Right lobe of liver (tissue), 6 donors: ENCODE results near the gene DHRS3. TPM values are rescaled to one million over a fixed set of nuclear protein-coding genes. Genes with fewer than 3 reads are reported as not detected.
A peak's percentile ranks its signal among the peaks of the same experiment; 100 is the strongest.

Experiments
- ATAC-seq, 4 donors: fragments of 200-7000 bp; cut with Tn5 transposase; one replicate each; pipeline ENCODE4 v1.9.1; 2020; ENCODE audit warnings: mild to moderate bottlenecking in 4 of 4, moderate library complexity in 4 of 4
- DNase-seq, 3 donors: peaks; one replicate each; pipeline ENCODE4 v3.0.0-alpha.2; 2020
- H3K27ac ChIP-seq, 3 donors: fragments of 200-600 bp; one replicate each; pipeline ENCODE4 v1.8.0; 2022
- H3K27me3 ChIP-seq, 2 donors: fragments of 200-600 bp; one replicate each; pipeline ENCODE4 v1.8.0; 2022
- H3K36me3 ChIP-seq, 4 donors: fragments of 200-600 bp; sonication (generic) in 1 of 4; one replicate each; pipeline versions ENCODE4 v1.5.1 to v1.8.0; 2017 to 2022; ENCODE audit warnings: control low read depth in 1 of 4
- H3K4me1 ChIP-seq, 4 donors: fragments of 200-600 bp; sonication (generic) in 1 of 4; one replicate each; pipeline versions ENCODE4 v1.5.1 to v1.8.0; 2017 to 2022; ENCODE audit warnings: control low read depth in 1 of 4
- H3K4me3 ChIP-seq, 3 donors: fragments of 200-600 bp; one replicate each; pipeline ENCODE4 v1.8.0; 2022
- H3K9me3 ChIP-seq, 4 donors: fragments of 200-600 bp; sonication (generic) in 1 of 4; one replicate each; pipeline versions ENCODE4 v1.5.1 to v1.8.0; 2017 to 2022; ENCODE audit warnings: control low read depth in 1 of 4
- CTCF ChIP-seq, 4 donors: fragments of 200-600 bp in 3 of 4; fragments of 450-650 bp in 1 of 4; IDR thresholded peaks; one replicate each; pipeline versions ENCODE4 v1.5.1 to v1.8.0; 2016 to 2022; ENCODE audit warnings: antibody characterized with exemption in 4 of 4, mild to moderate bottlenecking in 2 of 4
- POLR2A ChIP-seq: fragments of 450-650 bp; IDR thresholded peaks from one replicate; pipeline ENCODE4 v1.6.1; 2017; ENCODE audit warnings: antibody characterized with exemption, mild to moderate bottlenecking
- WGBS: methylation state at CpG from one replicate; pipeline ENCODE4 v1.1.6; 2018; ENCODE audit warnings: low coverage, low lambda C conversion rate; ENCODE audit not compliant: insufficient coverage; ENCODE audit errors: missing lambda C conversion rate; 5-methylcytosine and 5-hydroxymethylcytosine counted together
- intact Hi-C, 2 donors: fragments of 100-400 bp; cut with DNase I; formaldehyde crosslinking; loops; one replicate each; pipeline versions ENCODE4 v1.11.2 to v1.14.1; 2022
- total RNA-seq, 6 experiments: library from RNA; depleted of rRNA in 2 of 6; stranded (reverse); fragments of >200 nt in 2 of 6; fragmentation: NEBNext Ultra II Directional in 3 of 6; extraction: Animal tissue kit (Norgen Biotek cat#: 25700) in 3 of 6; gene quantifications; one replicate each; pipeline versions ENCODE4 v1.1.0 to v1.2.4, GENCODE V29; 2016 to 2023
- donor health status: DM: no; HTN: yes; CAD: no.
- donor health status: DM: no; HTN: no; CAD: no.
- donor health status: DM: no; HTN: no; CAD: no.
- donor health status: DM: no; HTN: yes; CAD: no.
- donor health status: DM: no; HTN: yes; CAD: no.

Gene DHRS3
- total RNA-seq, 6 experiments from 2014 or later: 132 to 252 (median 172) TPM

DNA sequence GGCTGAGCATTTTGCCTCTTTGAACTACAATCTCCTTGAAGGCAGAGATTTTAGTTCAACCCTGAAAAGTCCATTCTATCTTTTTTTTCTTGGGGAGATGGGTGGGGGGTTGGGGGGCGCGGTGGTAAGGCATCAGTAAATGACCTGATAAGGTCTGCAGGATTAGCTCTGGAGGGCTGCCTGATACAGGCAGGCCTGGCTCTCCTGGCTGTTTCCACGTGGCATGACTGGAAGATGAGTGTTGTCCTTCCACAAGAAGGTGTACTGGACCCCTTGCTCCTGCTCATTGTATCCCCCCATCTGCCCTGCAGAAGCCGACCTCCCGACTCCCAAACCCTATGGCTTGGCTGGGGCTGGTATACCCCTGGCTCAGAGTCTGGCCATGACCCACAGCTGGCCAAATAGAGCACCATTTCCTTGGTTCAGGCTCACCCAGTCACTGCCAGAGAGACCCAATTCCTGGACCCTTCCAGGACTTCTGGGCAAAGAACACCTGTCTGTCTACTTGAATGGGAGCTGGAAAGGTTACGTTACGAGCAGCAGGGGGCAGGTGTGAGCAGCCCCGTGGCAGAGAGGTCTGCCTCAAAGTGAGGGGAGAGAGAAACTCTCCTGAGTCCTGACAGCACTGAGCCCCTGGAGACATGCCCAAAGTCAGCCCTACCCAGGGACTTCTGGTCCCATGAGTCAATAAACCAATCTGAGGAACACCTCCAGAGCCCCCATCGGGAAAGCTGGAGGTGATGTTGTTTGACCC, 17.0 kb downstream of the DHRS3 start:
- TF ChIP-seq POLR2A (no peak), CTCF (IDR thresholded peaks at IDR 0.05) (peak; percentile 46 to 65 (median 50))
- ATAC-seq (peak; percentile 8 to 28 (median 22)), DNase-seq (peak in 1 of 3 donors; percentile 58)
- H3K27ac ChIP-seq: peak overlapping the region; percentile 55 to 96 (median 89)
- H3K9me3 ChIP-seq: no peaks in the 10 kb centered on the region
- H3K36me3 ChIP-seq: no peaks in the 10 kb centered on the region
- 22% methylated on average over 4 of the region's 9 CpGs for WGBS
- intact Hi-C loops: no loop called here
- H3K4me3 ChIP-seq: no peak overlapping the region
- H3K4me1 ChIP-seq: peaks cover 3 to 99% (median 54%) of the 10 kb centered on the region in 4 donors
- H3K27me3 ChIP-seq: no peaks in the 10 kb centered on the region

DNA sequence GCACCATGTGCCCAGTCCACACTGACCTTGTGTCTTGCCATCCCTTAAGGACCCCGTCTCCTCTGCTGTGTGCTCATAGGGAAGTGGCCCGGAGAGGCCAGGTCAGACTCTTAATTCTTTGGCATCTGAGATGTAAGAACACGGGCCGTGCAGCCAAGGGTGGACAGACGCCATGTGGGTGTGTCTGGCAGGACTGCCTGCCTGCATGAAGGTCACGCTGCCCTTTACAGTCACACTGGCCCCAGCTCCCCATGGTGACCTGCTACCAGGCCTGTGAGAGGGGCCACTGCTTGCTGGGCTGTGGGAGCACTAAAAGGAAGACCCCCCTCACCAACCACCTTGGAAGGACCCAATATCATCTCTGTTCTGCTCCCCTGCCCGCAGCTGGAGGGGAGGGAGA, 17.7 kb downstream of the DHRS3 start:
- peak; percentile 67 to 91 (median 89) for DNase-seq
- intact Hi-C loops: no loop called here
- Histone ChIP-seq H3K27me3 (no peaks in the 10 kb centered on the region), H3K4me1 (peaks cover 3 to 94% (median 55%) of the 10 kb centered on the region in 4 donors), H3K9me3 (no peaks in the 10 kb centered on the region), H3K4me3 (no peak overlapping the region), H3K36me3 (no peaks in the 10 kb centered on the region), H3K27ac (peak overlapping the region; percentile 48 to 96 (median 89))
- TF ChIP-seq CTCF (IDR thresholded peaks at IDR 0.05) (no peak), POLR2A (no peak)
- no CpG with 5 or more reads among the region's 7 CpGs for WGBS
- ATAC-seq: peak; percentile 2 to 38 (median 26)

DNA sequence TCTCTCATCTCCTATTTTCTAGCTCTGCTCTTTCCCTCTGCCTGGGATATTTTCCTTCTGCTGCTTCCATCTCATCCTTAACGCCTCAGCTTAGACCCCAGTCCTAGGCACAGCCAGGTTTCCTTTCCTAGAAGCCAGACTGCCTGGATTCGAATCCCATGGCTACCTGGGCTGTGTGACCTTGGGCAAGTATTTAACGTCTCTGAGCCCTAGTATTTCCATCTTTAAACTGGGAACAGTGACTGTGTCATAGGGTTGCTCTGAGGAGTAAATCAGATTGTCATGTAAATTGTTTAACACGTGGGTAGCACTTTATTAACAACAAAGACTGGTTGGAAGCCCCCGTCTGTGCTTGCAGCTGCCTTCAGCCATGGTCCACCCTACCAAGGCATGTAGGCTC, 18.4 kb downstream of the DHRS3 start:
- no peak for TF ChIP-seq CTCF (IDR thresholded peaks at IDR 0.05)
- TF ChIP-seq POLR2A: no peak
- WGBS: 59% methylated on average over 5 of the region's 5 CpGs

GRCh38 chr1:12598974-12599373, 19.0 kb downstream of the DHRS3 start:
- Histone ChIP-seq H3K36me3 (no peaks in the 10 kb centered on the region), H3K27ac (peak overlapping the region; percentile 86 to 96 (median 89)), H3K27me3 (no peaks in the 10 kb centered on the region), H3K4me3 (no peak overlapping the region), H3K4me1 (peaks cover 3 to 93% (median 53%) of the 10 kb centered on the region in 4 donors), H3K9me3 (no peaks in the 10 kb centered on the region)
- DNase-seq (no peak), ATAC-seq (no peak)
- WGBS: 45% methylated on average over 3 of the region's 6 CpGs
- TF ChIP-seq CTCF (IDR thresholded peaks at IDR 0.05): no peak
- TF ChIP-seq POLR2A: no peak
- intact Hi-C loops: loop anchor here in 1 of 2 donors (10.0 kb wide), 1 partner anchor 54 kb away; no protein-coding TSS in a partner anchor

More for the DNA sequence above, 18.4 kb downstream of the DHRS3 start:
- H3K9me3 ChIP-seq: no peaks in the 10 kb centered on the region
- DNase-seq: no peak
- peaks cover 3 to 93% (median 55%) of the 10 kb centered on the region in 4 donors for H3K4me1 ChIP-seq
- ATAC-seq: no peak
- no peaks in the 10 kb centered on the region for H3K36me3 ChIP-seq
- H3K27me3 ChIP-seq: no peaks in the 10 kb centered on the region
- intact Hi-C loops: loop anchor here in 1 of 2 donors (10.0 kb wide), 1 partner anchor 55 kb away; no protein-coding TSS in a partner anchor
- H3K4me3 ChIP-seq: no peak overlapping the region
- peak overlapping the region; percentile 86 to 96 (median 89) for H3K27ac ChIP-seq
